Islet precursor cell (in vitro differentiated cells): ENCODE data around the gene TTC21A.
"Not testable (repeated sequence)": the region's sequence is repeated elsewhere in the genome, so short reads cannot be mapped to it uniquely, and the experiment has no call there.

Source experiments
- DNase-seq: peaks from one replicate; pipeline ENCODE4 v3.0.0-alpha.2; 2018

Gene TTC21A

GRCh38 chr3:39153977-39154279, 46.4 kb downstream of the TTC21A start:
- DNase-seq: no peak

- DNase-seq: peak; percentile 98
Observed at GRCh38 chr3:39154280-39155021, 47.0 kb downstream of the TTC21A start.

GRCh38 chr3:39156421-39156820, 48.9 kb downstream of the TTC21A start:
- DNase-seq: no peak

- no peak for DNase-seq
Observed at GRCh38 chr3:39157359-39157758, 49.9 kb downstream of the TTC21A start.

GRCh38 chr3:39158148-39158715, 50.8 kb downstream of the TTC21A start:
- peak; percentile 84 for DNase-seq

GRCh38 chr3:39164414-39164813, 56.9 kb downstream of the TTC21A start:
- DNase-seq: no peak

GRCh38 chr3:39165518-39165917, 58.0 kb downstream of the TTC21A start:
- no peak for DNase-seq

GRCh38 chr3:39166134-39166710, 58.7 kb downstream of the TTC21A start:
- DNase-seq: peak; percentile 89

- DNase-seq: no peak
Observed at GRCh38 chr3:39166932-39167532, 59.6 kb downstream of the TTC21A start.

GRCh38 chr3:39168156-39168780, 60.8 kb downstream of the TTC21A start:
- DNase-seq: no peak

- DNase-seq: no peak
Observed at GRCh38 chr3:39169712-39170111, 62.2 kb downstream of the TTC21A start.

GRCh38 chr3:39170461-39170860, 63.0 kb downstream of the TTC21A start:
- no peak for DNase-seq

- not testable (repeated sequence) for DNase-seq
Observed at GRCh38 chr3:39170877-39171276, 63.4 kb downstream of the TTC21A start.

- DNase-seq: peak; percentile 21
Observed at GRCh38 chr3:39171860-39172259, 64.4 kb downstream of the TTC21A start.

- DNase-seq: no peak
Observed at GRCh38 chr3:39173318-39174125, 66.0 kb downstream of the TTC21A start.

- peak; percentile 7 for DNase-seq
Observed at GRCh38 chr3:39176025-39176714, 68.7 kb downstream of the TTC21A start.

- DNase-seq: peak; percentile 95
Observed at GRCh38 chr3:39177708-39178332, 70.3 kb downstream of the TTC21A start.

- DNase-seq: peak; percentile 64
Observed at GRCh38 chr3:39178553-39178952, 71.1 kb downstream of the TTC21A start.

GRCh38 chr3:39180183-39180545, 72.7 kb downstream of the TTC21A start:
- DNase-seq: peak; percentile 51

GRCh38 chr3:39180546-39181346, 73.3 kb downstream of the TTC21A start:
- peak; percentile 96 for DNase-seq
